CD4-positive, alpha-beta memory T cell (primary cell): ENCODE data around the gene GTF3C4. TPM values are rescaled to one million over a fixed set of nuclear protein-coding genes. Genes with fewer than 3 reads are reported as not detected.

ENCODE experiments used
- CTCF ChIA-PET: fragments of 350-600 bp; sonication (Branson Sonifier 250); formaldehyde crosslinking; loops from one replicate; lab custom pipeline; 2021; ENCODE audit warnings: inconsistent platforms; ENCODE audit not compliant: partially characterized antibody; lab: Charles Lee
- POLR2A ChIA-PET: fragments of 350-600 bp; sonication (Branson Sonifier 250); formaldehyde crosslinking; loops from one replicate; lab custom pipeline; 2021; ENCODE audit not compliant: partially characterized antibody; lab: Charles Lee
- DNase-seq, 5 donors: peaks; one replicate each; pipeline versions ENCODE4 v3.0.0 to v3.0.0-alpha.2; 2020 to 2022; ENCODE audit warnings: mixed read lengths in 1 of 5
- H3K27ac ChIP-seq: one replicate; pipeline ENCODE4 v1.7.0; 2013; ENCODE audit warnings: low read depth, low read length
- H3K27me3 ChIP-seq: 2 replicates; pipeline ENCODE4 v1.7.0; 2013; ENCODE audit warnings: mild to moderate bottlenecking, low read length, moderate library complexity; ENCODE audit not compliant: insufficient read depth
- H3K36me3 ChIP-seq: 2 replicates; pipeline ENCODE4 v1.7.0; 2013; ENCODE audit warnings: mild to moderate bottlenecking, low read length, moderate library complexity; ENCODE audit not compliant: insufficient read depth
- H3K4me1 ChIP-seq: 2 replicates; pipeline ENCODE4 v1.7.0; 2013; ENCODE audit warnings: mild to moderate bottlenecking, low read length, moderate library complexity; ENCODE audit not compliant: insufficient read depth
- H3K4me3 ChIP-seq, 2 donors: one replicate each; pipeline ENCODE4 v1.7.0; 2013; ENCODE audit warnings: low read length in 2 of 2, mild to moderate bottlenecking in 1 of 2
- H3K9me3 ChIP-seq, 2 donors: one replicate each; pipeline ENCODE4 v1.7.0; 2013; ENCODE audit warnings: low read length in 2 of 2, control low read depth in 1 of 2; ENCODE audit not compliant: control insufficient read depth in 1 of 2
- H3K27ac Mint-ChIP-seq, 7 donors: one replicate each; pipeline ENCODE4 v1.8.0; 2020 to 2021; ENCODE audit warnings: mixed read lengths in 7 of 7, mild to moderate bottlenecking in 6 of 7, inconsistent platforms in 3 of 7, moderate library complexity in 3 of 7
- H3K27me3 Mint-ChIP-seq, 2 donors: one replicate each; pipeline ENCODE4 v1.8.0; 2020 to 2021; ENCODE audit warnings: mixed read lengths in 2 of 2
- H3K36me3 Mint-ChIP-seq, 2 donors: one replicate each; pipeline ENCODE4 v1.8.0; 2020 to 2021; ENCODE audit warnings: mixed read lengths in 2 of 2, inconsistent platforms in 1 of 2, mild to moderate bottlenecking in 1 of 2
- H3K4me1 Mint-ChIP-seq, 4 donors: one replicate each; pipeline ENCODE4 v1.8.0; 2020 to 2021; ENCODE audit warnings: mixed read lengths in 4 of 4, mild to moderate bottlenecking in 1 of 4
- H3K4me3 Mint-ChIP-seq, 8 donors: one replicate each; pipeline ENCODE4 v1.8.0; 2020 to 2021; ENCODE audit warnings: mixed read lengths in 8 of 8, mild to moderate bottlenecking in 7 of 8, moderate library complexity in 6 of 8, inconsistent platforms in 3 of 8
- H3K9me3 Mint-ChIP-seq, 8 donors: one replicate each; pipeline ENCODE4 v1.8.0; 2020 to 2021; ENCODE audit warnings: mixed read lengths in 8 of 8, mild to moderate bottlenecking in 5 of 8, inconsistent platforms in 3 of 8, moderate library complexity in 1 of 8
- intact Hi-C: fragments of 100-400 bp; cut with micrococcal nuclease; formaldehyde crosslinking; loops from one replicate; pipeline ENCODE4 v1.15.1; 2023
- polyA plus RNA-seq, 2 donors: library from polyadenylated mRNA; unstranded; fragments of 300-500 nt; fragmentation: Illumina TruSeq; gene quantifications; one replicate each; pipeline ENCODE4 v1.2.3, GENCODE V29; 2021
- total RNA-seq, 2 experiments: library from RNA; stranded (reverse); gene quantifications; one replicate each; pipeline ENCODE4 v1.2.3, GENCODE V29; 2021

GTF3C4 gene, protein sequence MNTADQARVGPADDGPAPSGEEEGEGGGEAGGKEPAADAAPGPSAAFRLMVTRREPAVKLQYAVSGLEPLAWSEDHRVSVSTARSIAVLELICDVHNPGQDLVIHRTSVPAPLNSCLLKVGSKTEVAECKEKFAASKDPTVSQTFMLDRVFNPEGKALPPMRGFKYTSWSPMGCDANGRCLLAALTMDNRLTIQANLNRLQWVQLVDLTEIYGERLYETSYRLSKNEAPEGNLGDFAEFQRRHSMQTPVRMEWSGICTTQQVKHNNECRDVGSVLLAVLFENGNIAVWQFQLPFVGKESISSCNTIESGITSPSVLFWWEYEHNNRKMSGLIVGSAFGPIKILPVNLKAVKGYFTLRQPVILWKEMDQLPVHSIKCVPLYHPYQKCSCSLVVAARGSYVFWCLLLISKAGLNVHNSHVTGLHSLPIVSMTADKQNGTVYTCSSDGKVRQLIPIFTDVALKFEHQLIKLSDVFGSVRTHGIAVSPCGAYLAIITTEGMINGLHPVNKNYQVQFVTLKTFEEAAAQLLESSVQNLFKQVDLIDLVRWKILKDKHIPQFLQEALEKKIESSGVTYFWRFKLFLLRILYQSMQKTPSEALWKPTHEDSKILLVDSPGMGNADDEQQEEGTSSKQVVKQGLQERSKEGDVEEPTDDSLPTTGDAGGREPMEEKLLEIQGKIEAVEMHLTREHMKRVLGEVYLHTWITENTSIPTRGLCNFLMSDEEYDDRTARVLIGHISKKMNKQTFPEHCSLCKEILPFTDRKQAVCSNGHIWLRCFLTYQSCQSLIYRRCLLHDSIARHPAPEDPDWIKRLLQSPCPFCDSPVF
- 10 to 100 TPM; 12.8 to 13.2 TPM for total RNA-seq
- polyA plus RNA-seq: 1 to 10 TPM; 2.7 to 3.9 TPM

GRCh38 chr9:132670457-132671391 is at the start of gene GTF3C4:
GTF3C4 (plus strand) TSS chr9:132670464; CDS start chr9:132670599, 135 bp downstream.
- peak within 1 kb of the TSS; percentile 88 to 95 (median 90) for H3K4me3 Mint-ChIP-seq
- intact Hi-C loops: loop anchor here (5.0 kb wide), 1 partner anchor 97 kb away; no protein-coding TSS in a partner anchor
- Histone ChIP-seq H3K27ac (peak within 1 kb of the TSS; percentile 99), H3K36me3 (no peaks in the 10 kb centered on the region), H3K4me3 (peak within 1 kb of the TSS; percentile 88 to 97), H3K4me1 (peaks cover 42% of the 10 kb centered on the region), H3K9me3 (no peaks in the 10 kb centered on the region), H3K27me3 (no peaks in the 10 kb centered on the region)
- no peaks in the 10 kb centered on the region for H3K27me3 Mint-ChIP-seq
- H3K36me3 Mint-ChIP-seq: peaks cover 0 to 17% of the 10 kb centered on the region in 2 donors
- DNase-seq: peak; percentile 53 to 93 (median 60)
- peak within 1 kb of the TSS; percentile 93 to 100 (median 96) for H3K27ac Mint-ChIP-seq
- POLR2A ChIA-PET: interaction anchor here (0.9 to 2.9 kb wide), 15 partner anchors 8 to 1545 kb away, joined by 3 to 38 read pairs (median 5); partner anchors contain the start of genes AK8, GTF3C5, MED22 and NUP214
- H3K4me1 Mint-ChIP-seq: peaks cover 41 to 67% (median 48%) of the 10 kb centered on the region in 4 donors
- CTCF ChIA-PET: interaction anchor here (0.6 to 2.2 kb wide), 7 partner anchors 17 to 659 kb away, joined by 3 to 6 read pairs (median 3); partner anchors contain the start of gene MED27
- H3K9me3 Mint-ChIP-seq: no peaks in the 10 kb centered on the region

DNA sequence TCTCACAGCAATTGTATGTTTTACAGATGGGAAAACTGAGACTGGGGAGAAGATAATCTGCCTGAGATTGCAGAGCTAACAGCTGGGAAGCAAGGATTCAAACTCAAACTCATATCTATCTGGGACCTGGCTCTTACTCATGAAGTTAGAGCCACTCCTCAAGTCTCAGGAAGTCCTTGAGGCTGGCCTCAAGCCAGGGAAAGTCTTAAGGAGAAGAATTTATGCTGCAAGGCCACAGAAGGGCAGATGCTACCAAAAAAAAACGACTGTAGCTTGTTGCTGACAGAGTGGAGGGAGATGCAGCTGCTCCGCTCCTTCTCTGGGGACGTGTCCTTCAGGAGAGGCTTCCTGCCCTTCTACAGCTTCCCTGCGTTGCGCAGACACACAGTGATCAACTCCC is 48.1 kb upstream of the GTF3C4 start:
- Mint-ChIP-seq H3K27ac (no peak overlapping the region), H3K9me3 (no peaks in the 10 kb centered on the region), H3K4me1 (no peaks in the 10 kb centered on the region), H3K27me3 (no peaks in the 10 kb centered on the region), H3K4me3 (no peak overlapping the region), H3K36me3 (peaks cover 70 to 76% of the 10 kb centered on the region in 2 donors)
- intact Hi-C loops: no loop called here
- H3K36me3 ChIP-seq: peaks cover 35% of the 10 kb centered on the region
- no peaks in the 10 kb centered on the region for H3K9me3 ChIP-seq
- H3K27ac ChIP-seq: no peak overlapping the region
- H3K27me3 ChIP-seq: no peaks in the 10 kb centered on the region
- DNase-seq: no peak
- CTCF ChIA-PET: no interaction called here
- POLR2A ChIA-PET: no interaction called here
- no peak overlapping the region for H3K4me3 ChIP-seq
- no peaks in the 10 kb centered on the region for H3K4me1 ChIP-seq

DNA sequence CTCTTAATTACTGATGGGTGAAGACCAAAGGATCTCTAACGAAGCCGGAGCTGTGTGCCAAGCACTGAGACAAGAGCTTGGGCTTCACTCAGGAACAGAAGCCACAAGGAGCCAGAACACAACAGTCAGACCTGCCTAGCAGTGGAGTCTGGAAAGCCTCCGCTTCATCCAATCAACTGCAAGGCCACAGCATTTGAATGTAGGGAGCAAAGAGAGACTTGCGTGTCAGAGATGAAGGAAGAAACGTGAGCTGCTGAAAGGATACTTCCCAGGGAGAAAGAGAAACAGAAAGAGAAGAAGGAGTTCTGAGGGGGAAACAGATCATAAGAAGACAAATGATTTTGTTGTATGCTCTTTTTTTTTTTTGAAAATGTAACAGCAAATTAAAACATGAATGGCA is 44.0 kb upstream of the GTF3C4 start:
- no peak for DNase-seq
- H3K36me3 ChIP-seq: peaks cover 35% of the 10 kb centered on the region
- POLR2A ChIA-PET: no interaction called here
- no peaks in the 10 kb centered on the region for H3K9me3 ChIP-seq
- H3K4me1 ChIP-seq: no peaks in the 10 kb centered on the region
- Mint-ChIP-seq H3K4me3 (no peak overlapping the region), H3K4me1 (no peaks in the 10 kb centered on the region), H3K36me3 (peaks cover 79% of the 10 kb centered on the region in 2 donors), H3K27ac (peak overlapping the region in 2 of 7 donors; percentile 26 to 76), H3K27me3 (no peaks in the 10 kb centered on the region), H3K9me3 (no peaks in the 10 kb centered on the region)
- intact Hi-C loops: no loop called here
- H3K27ac ChIP-seq: no peak overlapping the region
- no peaks in the 10 kb centered on the region for H3K27me3 ChIP-seq
- CTCF ChIA-PET: no interaction called here
- H3K4me3 ChIP-seq: no peak overlapping the region

DNA sequence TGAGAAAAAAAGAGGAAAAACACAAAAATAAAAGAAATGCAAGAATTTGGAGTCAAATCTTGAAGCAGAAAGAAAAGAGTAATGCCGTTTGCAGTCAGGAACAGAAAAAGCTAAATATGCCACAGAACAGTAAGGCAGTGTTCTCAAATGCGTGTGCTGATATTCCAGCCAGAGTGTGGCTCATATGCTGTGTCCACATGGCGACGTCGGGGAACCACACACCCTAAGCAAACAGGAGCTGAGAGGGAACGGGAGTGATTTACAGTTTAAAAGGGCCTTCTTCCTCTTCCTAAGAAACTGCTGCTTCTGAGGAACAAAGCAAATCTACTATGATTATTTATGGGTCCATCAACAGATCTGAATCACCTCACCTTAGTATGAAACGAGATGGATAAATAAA is 43.2 kb upstream of the GTF3C4 start:
- H3K4me1 ChIP-seq: no peaks in the 10 kb centered on the region
- Mint-ChIP-seq H3K4me1 (no peaks in the 10 kb centered on the region), H3K36me3 (peaks cover 77 to 83% of the 10 kb centered on the region in 2 donors), H3K27me3 (no peaks in the 10 kb centered on the region), H3K27ac (no peak overlapping the region), H3K4me3 (no peak overlapping the region), H3K9me3 (no peaks in the 10 kb centered on the region)
- no peaks in the 10 kb centered on the region for H3K9me3 ChIP-seq
- no peak overlapping the region for H3K27ac ChIP-seq
- CTCF ChIA-PET: no interaction called here
- intact Hi-C loops: no loop called here
- DNase-seq: no peak
- peaks cover 35% of the 10 kb centered on the region for H3K36me3 ChIP-seq
- no peaks in the 10 kb centered on the region for H3K27me3 ChIP-seq
- POLR2A ChIA-PET: no interaction called here
- no peak overlapping the region for H3K4me3 ChIP-seq

DNA sequence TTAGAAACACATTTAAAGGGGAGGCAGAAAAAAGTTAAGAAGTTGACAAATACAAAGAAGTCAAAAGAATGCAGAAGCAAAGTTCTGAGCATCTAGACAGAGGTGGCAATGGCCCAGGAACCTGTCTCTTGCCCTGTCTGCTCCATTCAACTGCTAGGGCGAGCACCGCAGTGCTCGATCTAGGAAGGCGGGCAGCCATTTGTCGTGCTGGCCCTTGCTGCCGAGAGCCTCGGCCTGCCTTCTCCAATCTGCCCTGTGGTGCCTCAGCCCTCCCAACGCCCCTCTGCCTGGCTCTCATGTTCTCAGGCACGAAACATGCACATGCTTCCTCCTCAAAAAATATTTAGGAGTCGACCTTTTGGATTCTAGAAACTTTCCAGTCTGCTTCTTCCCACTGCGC is 42.7 kb upstream of the GTF3C4 start:
- Histone ChIP-seq H3K4me1 (no peaks in the 10 kb centered on the region), H3K4me3 (no peak overlapping the region), H3K36me3 (peaks cover 35% of the 10 kb centered on the region), H3K27ac (no peak overlapping the region), H3K27me3 (no peaks in the 10 kb centered on the region), H3K9me3 (no peaks in the 10 kb centered on the region)
- Mint-ChIP-seq H3K4me3 (no peak overlapping the region), H3K9me3 (no peaks in the 10 kb centered on the region), H3K4me1 (no peaks in the 10 kb centered on the region), H3K27ac (no peak overlapping the region), H3K36me3 (peaks cover 74 to 82% of the 10 kb centered on the region in 2 donors), H3K27me3 (no peaks in the 10 kb centered on the region)
- intact Hi-C loops: no loop called here
- POLR2A ChIA-PET: no interaction called here
- no peak for DNase-seq
- CTCF ChIA-PET: no interaction called here

GRCh38 chr9:132628746-132629145 is 41.5 kb upstream of the GTF3C4 start:
- Histone ChIP-seq H3K27ac (no peak overlapping the region), H3K4me1 (no peaks in the 10 kb centered on the region), H3K9me3 (no peaks in the 10 kb centered on the region), H3K4me3 (no peak overlapping the region), H3K36me3 (peaks cover 35% of the 10 kb centered on the region), H3K27me3 (no peaks in the 10 kb centered on the region)
- ChIA-PET CTCF (no interaction called here), POLR2A (no interaction called here)
- no peak for DNase-seq
- H3K27ac Mint-ChIP-seq: peak overlapping the region in 1 of 7 donors; percentile 9
- peaks cover 73 to 84% of the 10 kb centered on the region in 2 donors for H3K36me3 Mint-ChIP-seq
- intact Hi-C loops: no loop called here
- H3K4me1 Mint-ChIP-seq: no peaks in the 10 kb centered on the region
- no peak overlapping the region for H3K4me3 Mint-ChIP-seq
- no peaks in the 10 kb centered on the region for H3K9me3 Mint-ChIP-seq
- H3K27me3 Mint-ChIP-seq: no peaks in the 10 kb centered on the region
